T-helper 1 cell treated with Interleukin-12 subunit alpha and Interleukin-12 subunit beta and Interleukin-4 antibody, amounts not matched to agents 30 μg/mL and 1 μg/mL, for 36 hours (primary cell): ENCODE results near the gene SLC7A6OS.

Experiments used
- H3K27ac Mint-ChIP-seq: one replicate; pipeline ENCODE4 v1.8.0; 2021; ENCODE audit warnings: mild to moderate bottlenecking, mixed read lengths
- H3K27me3 Mint-ChIP-seq: one replicate; pipeline ENCODE4 v1.8.0; 2021; ENCODE audit warnings: low read depth, mixed read lengths
- H3K36me3 Mint-ChIP-seq: one replicate; pipeline ENCODE4 v1.8.0; 2021; ENCODE audit warnings: low read depth, mixed read lengths
- H3K4me1 Mint-ChIP-seq: one replicate; pipeline ENCODE4 v1.8.0; 2021; ENCODE audit warnings: low read depth, mixed read lengths
- H3K4me3 Mint-ChIP-seq: one replicate; pipeline ENCODE4 v1.8.0; 2021; ENCODE audit warnings: mild to moderate bottlenecking, moderate library complexity, mixed read lengths
- H3K9me3 Mint-ChIP-seq: one replicate; pipeline ENCODE4 v1.8.0; 2021; ENCODE audit warnings: mixed read lengths

SLC7A6OS gene

GRCh38 chr16:68250951-68251350 lies 59.8 kb downstream of the SLC7A6OS start:
- Mint-ChIP-seq H3K27ac (no peak overlapping the region), H3K4me1 (peaks cover 7% of the 10 kb centered on the region), H3K9me3 (no peaks in the 10 kb centered on the region), H3K27me3 (no peaks in the 10 kb centered on the region), H3K4me3 (no peak overlapping the region), H3K36me3 (peaks cover 9% of the 10 kb centered on the region)

GRCh38 chr16:68249371-68249770 lies 61.4 kb downstream of the SLC7A6OS start:
- no peak overlapping the region for H3K27ac Mint-ChIP-seq
- H3K27me3 Mint-ChIP-seq = peaks cover 3% of the 10 kb centered on the region
- H3K36me3 Mint-ChIP-seq = peaks cover 9% of the 10 kb centered on the region
- H3K4me3 Mint-ChIP-seq = no peak overlapping the region
- peaks cover 17% of the 10 kb centered on the region for H3K4me1 Mint-ChIP-seq
- H3K9me3 Mint-ChIP-seq = no peaks in the 10 kb centered on the region
